Ishikawa (cell line): ENCODE measurements around the gene HAND1.

Experiments used
- CREB1 ChIP-seq: IDR thresholded peaks from 2 replicates; pipeline ENCODE4 v1.6.1; 2012; ENCODE audit warnings: low read depth
- EGR1 ChIP-seq: IDR thresholded peaks from 2 replicates; pipeline ENCODE4 v1.6.1; 2012
- EP300 ChIP-seq: IDR thresholded peaks from 2 replicates; pipeline ENCODE4 v1.6.1; 2012; ENCODE audit warnings: borderline replicate concordance
- NFIC ChIP-seq: IDR thresholded peaks from 2 replicates; pipeline ENCODE4 v1.6.1; 2012
- TCF12 ChIP-seq: IDR thresholded peaks from 2 replicates; pipeline ENCODE4 v1.6.1; 2012; ENCODE audit warnings: low read depth
- YY1 ChIP-seq: IDR thresholded peaks from 2 replicates; pipeline ENCODE4 v1.6.1; 2012; ENCODE audit warnings: low read depth
- TF ChIP-seq, protein P1 (sequence below): IDR thresholded peaks from 2 replicates; pipeline ENCODE4 v1.6.1; 2012; ENCODE audit warnings: low read depth, mild to moderate bottlenecking
- TF ChIP-seq, protein P2 (sequence below): IDR thresholded peaks from 2 replicates; pipeline ENCODE4 v1.6.1; 2012

DNA sequence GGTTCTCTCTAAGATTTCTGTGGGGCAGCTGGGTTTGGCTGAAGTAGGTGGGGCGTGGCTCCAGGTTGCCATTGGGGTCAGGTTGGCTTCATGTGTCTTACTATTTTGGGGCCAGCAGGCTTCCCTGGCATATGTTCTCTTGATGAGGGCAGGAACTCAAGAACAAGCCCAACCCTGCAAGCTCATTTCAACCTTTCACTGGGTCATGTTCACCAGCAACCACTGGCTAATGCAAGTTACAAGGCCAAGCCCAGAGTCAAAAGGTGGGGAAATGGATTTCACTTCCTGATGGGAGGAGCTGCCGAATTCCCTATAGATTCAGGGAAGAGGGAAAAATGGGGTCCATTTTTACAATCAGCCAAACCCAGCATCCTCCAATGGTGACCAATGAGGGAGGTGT lies 34.0 kb upstream of the HAND1 start:
- TF ChIP-seq CREB1 (no peak), YY1 (no peak), EGR1 (no peak), EP300 (no peak), NFIC (no peak), TCF12 (no peak)
- TF ChIP-seq, protein P1, sequence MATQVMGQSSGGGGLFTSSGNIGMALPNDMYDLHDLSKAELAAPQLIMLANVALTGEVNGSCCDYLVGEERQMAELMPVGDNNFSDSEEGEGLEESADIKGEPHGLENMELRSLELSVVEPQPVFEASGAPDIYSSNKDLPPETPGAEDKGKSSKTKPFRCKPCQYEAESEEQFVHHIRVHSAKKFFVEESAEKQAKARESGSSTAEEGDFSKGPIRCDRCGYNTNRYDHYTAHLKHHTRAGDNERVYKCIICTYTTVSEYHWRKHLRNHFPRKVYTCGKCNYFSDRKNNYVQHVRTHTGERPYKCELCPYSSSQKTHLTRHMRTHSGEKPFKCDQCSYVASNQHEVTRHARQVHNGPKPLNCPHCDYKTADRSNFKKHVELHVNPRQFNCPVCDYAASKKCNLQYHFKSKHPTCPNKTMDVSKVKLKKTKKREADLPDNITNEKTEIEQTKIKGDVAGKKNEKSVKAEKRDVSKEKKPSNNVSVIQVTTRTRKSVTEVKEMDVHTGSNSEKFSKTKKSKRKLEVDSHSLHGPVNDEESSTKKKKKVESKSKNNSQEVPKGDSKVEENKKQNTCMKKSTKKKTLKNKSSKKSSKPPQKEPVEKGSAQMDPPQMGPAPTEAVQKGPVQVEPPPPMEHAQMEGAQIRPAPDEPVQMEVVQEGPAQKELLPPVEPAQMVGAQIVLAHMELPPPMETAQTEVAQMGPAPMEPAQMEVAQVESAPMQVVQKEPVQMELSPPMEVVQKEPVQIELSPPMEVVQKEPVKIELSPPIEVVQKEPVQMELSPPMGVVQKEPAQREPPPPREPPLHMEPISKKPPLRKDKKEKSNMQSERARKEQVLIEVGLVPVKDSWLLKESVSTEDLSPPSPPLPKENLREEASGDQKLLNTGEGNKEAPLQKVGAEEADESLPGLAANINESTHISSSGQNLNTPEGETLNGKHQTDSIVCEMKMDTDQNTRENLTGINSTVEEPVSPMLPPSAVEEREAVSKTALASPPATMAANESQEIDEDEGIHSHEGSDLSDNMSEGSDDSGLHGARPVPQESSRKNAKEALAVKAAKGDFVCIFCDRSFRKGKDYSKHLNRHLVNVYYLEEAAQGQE: no peak
- TF ChIP-seq, protein P2, sequence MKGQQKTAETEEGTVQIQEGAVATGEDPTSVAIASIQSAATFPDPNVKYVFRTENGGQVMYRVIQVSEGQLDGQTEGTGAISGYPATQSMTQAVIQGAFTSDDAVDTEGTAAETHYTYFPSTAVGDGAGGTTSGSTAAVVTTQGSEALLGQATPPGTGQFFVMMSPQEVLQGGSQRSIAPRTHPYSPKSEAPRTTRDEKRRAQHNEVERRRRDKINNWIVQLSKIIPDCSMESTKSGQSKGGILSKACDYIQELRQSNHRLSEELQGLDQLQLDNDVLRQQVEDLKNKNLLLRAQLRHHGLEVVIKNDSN: no peak
